Transverse colon (tissue), 4 donors: ENCODE data around the gene MFAP4.

Experiments used
- CTCF ChIP-seq, 5 experiments: fragments of 200-600 bp in 3 of 5; fragments of 450-650 bp in 2 of 5; sonication (generic) in 3 of 5; IDR thresholded peaks; 1 replicate in 2 of 5; 2 replicates in 3 of 5; pipeline ENCODE4 v1.5.1; 2016 to 2017; ENCODE audit warnings: antibody characterized with exemption in 5 of 5, inconsistent platforms in 3 of 5, mild to moderate bottlenecking in 2 of 5, moderate library complexity in 1 of 5
- POLR2AphosphoS5 ChIP-seq, 3 donors: sonication (generic); formaldehyde crosslinking; IDR thresholded peaks; one replicate each; pipeline ENCODE4 v1.6.1; 2016; ENCODE audit warnings: antibody characterized with exemption in 3 of 3

- TF ChIP-seq CTCF (IDR thresholded peaks at IDR 0.05) (no peak), POLR2AphosphoS5 (IDR thresholded peaks at IDR 0.05) (no peak)
These were observed 12.9 kb downstream of the MFAP4 start for GRCh38 chr17:19374136-19374535.
